ENCODE results near the gene PDE6A.
A peak's percentile ranks its signal among the peaks of the same experiment; 100 is the strongest.

The PDE6A gene

GRCh38 chr5:149942199-149942598 lies 2.4 kb downstream of the PDE6A start:
- TF ChIP-seq CTCF (conservative IDR thresholded peaks at IDR 0.05; ENCODE audit: low read depth), result no peak
- CTCF ChIA-PET, result no interaction called here
- peak overlapping the region; percentile 85 for H3K27ac ChIP-seq
- POLR2A ChIA-PET (ENCODE audit: low non-redundant PET), result no interaction called here
- no peak for DNase-seq (ENCODE audit: low spot score)

GRCh38 chr5:149941795-149942194 lies 2.8 kb downstream of the PDE6A start:
- ChIA-PET CTCF (no interaction called here), POLR2A (ENCODE audit: low non-redundant PET) (no interaction called here)
- no peak for DNase-seq (ENCODE audit: low spot score)
- no peak for TF ChIP-seq CTCF (conservative IDR thresholded peaks at IDR 0.05; ENCODE audit: low read depth)
- peak overlapping the region; percentile 85 for H3K27ac ChIP-seq

GRCh38 chr5:149940941-149941644 lies 3.5 kb downstream of the PDE6A start:
- TF ChIP-seq CTCF (conservative IDR thresholded peaks at IDR 0.05; ENCODE audit: low read depth), result no peak
- ChIA-PET CTCF (interaction anchor here (0.7 kb wide), 1 partner anchor 311 kb away, joined by 3 read pairs; no protein-coding TSS in a partner anchor), POLR2A (ENCODE audit: low non-redundant PET) (no interaction called here)
- H3K27ac ChIP-seq, result peak overlapping the region; percentile 86
- no peak for DNase-seq (ENCODE audit: low spot score)

- POLR2A ChIA-PET (ENCODE audit: low non-redundant PET), result interaction anchor here (0.7 kb wide), 1 partner anchor 20 kb away, joined by 3 read pairs; no protein-coding TSS in a partner anchor
- CTCF ChIA-PET, result interaction anchor here (0.6 to 0.7 kb wide), 2 partner anchors 222 to 310 kb away, joined by 3 read pairs; no protein-coding TSS in a partner anchor
- peak overlapping the region; percentile 86 for H3K27ac ChIP-seq
- no peak for DNase-seq (ENCODE audit: low spot score)
- TF ChIP-seq CTCF (conservative IDR thresholded peaks at IDR 0.05; ENCODE audit: low read depth), result no peak
Observed at GRCh38 chr5:149940077-149940574, 4.5 kb downstream of the PDE6A start.

- ChIA-PET CTCF (interaction anchor here (0.6 to 0.9 kb wide), 4 partner anchors 20 to 341 kb away, joined by 3 to 5 read pairs (median 4); no protein-coding TSS in a partner anchor), POLR2A (ENCODE audit: low non-redundant PET) (interaction anchor here (0.6 to 0.7 kb wide), 2 partner anchors 13 to 21 kb away, joined by 3 read pairs; no protein-coding TSS in a partner anchor)
- TF ChIP-seq CTCF (conservative IDR thresholded peaks at IDR 0.05; ENCODE audit: low read depth), result no peak
- DNase-seq (ENCODE audit: low spot score), result no peak
- H3K27ac ChIP-seq, result peak overlapping the region; percentile 93
Observed at GRCh38 chr5:149939546-149939945, 5.0 kb downstream of the PDE6A start.

- DNase-seq (ENCODE audit: low spot score), result peak; percentile 96
- H3K27ac ChIP-seq, result peak overlapping the region; percentile 93
- POLR2A ChIA-PET (ENCODE audit: low non-redundant PET), result interaction anchor here (0.6 kb wide), 1 partner anchor 13 kb away, joined by 3 read pairs; no protein-coding TSS in a partner anchor
- no peak for TF ChIP-seq CTCF (conservative IDR thresholded peaks at IDR 0.05; ENCODE audit: low read depth)
- CTCF ChIA-PET, result interaction anchor here (0.6 to 0.9 kb wide), 2 partner anchors 20 to 102 kb away, joined by 3 to 5 read pairs; no protein-coding TSS in a partner anchor
Observed at GRCh38 chr5:149938791-149939358, 5.7 kb downstream of the PDE6A start.

All from RWPE1 (cell line).